GM19328 (cell line): ENCODE results near the gene VPS72.
A peak's percentile ranks its signal among the peaks of the same experiment; 100 is the strongest.

Experiments
- ATAC-seq: cut with Tn5 transposase; IDR thresholded peaks from one replicate; pipeline ENCODE4 v1.9.1; 2021; ENCODE audit warnings: mild to moderate bottlenecking, moderate library complexity; ENCODE audit not compliant: unreplicated experiment

The VPS72 gene

DNA sequence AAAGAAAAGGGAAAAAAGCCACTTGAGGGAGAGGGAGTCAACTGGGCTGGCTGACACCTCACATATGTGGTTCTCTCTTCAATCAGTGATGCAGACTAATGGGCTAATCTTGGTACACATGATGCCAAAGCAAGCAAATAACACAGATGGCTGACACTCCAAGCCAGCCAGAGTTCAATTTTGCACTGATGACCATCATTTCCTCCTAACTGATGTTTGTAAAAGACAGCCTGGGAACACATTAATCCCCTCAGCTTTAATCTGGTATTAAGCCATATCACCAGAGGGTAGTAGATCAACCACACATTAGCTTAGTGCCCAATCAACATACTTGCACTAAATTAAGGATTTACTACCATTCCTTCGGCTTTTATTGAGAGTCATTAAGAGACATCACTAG is 2.8 kb downstream of the VPS72 start:
- ATAC-seq = no peak

DNA sequence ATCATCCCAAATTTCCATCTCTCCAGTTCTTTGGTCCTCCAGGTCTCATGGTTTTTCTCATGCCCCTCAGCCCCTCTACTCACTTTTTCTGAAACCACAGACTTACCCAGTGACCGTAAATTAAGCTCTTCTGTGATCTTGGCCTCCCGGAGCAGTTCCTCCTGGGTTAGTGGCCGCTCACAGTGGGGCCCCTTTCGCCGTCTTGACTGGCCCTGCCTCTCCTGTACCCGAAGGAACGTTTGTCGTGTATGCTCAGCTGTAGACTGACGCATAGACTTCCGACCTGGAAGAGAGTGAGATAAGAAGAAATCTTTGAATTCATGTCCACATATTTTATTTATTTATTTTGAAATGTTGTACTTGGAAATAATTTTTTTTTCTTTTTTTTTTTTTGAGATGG is 5.8 kb downstream of the VPS72 start:
- ATAC-seq = no peak

DNA sequence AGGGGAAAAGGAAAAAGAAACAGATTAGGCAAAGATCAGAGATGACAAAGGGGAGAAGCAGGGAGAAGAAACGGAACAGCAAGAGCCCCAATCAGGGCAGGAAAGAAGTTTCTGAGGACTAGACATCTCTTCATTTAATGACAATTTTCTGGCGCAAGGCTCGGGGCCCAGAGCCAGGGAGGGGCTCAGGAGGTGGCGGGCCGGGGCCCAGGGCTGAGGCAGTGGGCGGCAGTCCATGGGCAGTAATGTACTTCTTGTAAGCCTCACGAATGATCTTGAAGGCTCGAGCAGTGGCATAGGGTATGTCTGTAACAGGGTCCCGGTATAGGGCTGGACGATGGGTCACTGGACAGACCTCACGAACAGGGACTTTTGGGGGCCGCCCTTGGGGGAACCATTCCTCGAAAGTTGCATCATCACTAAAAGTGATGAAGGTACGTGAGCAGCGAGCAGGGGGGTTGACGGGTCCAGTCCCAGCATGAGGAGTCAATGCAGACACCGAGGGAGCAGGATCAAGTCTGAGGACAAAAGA is 13.4 kb downstream of the VPS72 start:
- no peak for ATAC-seq

DNA sequence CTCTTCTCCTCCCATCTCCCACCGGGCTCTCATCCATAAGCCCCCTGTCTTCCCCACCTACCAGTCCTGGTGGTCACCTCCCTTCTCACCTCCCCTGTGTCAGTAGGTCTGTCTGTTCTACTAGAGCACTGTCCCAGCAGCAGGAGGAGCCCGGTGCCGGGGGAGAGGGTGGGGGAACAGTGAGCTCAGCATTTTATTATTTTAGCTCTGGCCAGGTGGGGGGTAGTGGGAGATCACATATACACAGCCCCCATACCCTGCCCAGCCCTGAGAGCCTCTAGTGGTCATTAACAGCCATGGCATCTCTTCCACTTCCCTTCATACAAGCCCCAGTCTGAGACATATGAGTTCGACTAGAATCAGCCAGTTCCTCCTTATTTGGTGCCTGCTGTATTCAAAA is 14.1 kb downstream of the VPS72 start, which contains the start of gene TMOD4:
Gene TMOD4, minus strand, starts transcription at position 119 of the 400 bp plus-strand sequence. CDS start 1,106 bp downstream, outside the sequence.
- no peak for ATAC-seq

DNA sequence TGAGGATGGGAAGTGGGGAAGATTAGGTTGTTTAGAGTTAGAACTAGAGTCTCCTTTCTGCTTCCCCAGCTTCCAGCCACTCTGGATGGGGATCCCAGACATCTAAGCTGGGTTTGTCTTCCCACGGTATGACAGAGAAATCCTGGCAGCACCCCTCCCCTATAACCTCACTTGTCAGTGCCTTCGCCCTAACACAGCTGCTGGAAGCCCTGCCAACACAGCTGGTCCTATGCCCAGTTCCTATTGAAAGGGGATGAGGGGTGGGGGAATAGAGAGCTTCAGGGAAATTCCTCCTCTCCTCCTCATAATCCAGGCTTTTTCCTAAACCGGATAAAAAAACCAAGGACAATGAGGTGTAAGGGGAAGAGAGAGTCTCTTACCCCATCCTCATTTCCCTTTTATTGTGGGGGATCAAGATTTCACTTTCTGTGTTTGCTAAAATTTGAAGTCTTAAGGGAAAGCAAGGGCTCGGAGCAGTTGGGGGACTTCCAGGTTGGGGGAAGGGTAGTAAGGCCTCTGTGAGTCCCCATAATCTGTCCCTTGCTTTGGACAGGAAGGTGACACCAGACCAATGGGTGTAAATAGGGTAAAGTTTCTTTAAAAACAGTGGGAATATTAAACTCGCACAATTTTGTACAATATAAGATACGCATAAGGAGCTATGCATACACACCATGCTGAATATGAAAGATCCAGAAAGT is 14.8 kb downstream of the VPS72 start:
- no peak for ATAC-seq

DNA sequence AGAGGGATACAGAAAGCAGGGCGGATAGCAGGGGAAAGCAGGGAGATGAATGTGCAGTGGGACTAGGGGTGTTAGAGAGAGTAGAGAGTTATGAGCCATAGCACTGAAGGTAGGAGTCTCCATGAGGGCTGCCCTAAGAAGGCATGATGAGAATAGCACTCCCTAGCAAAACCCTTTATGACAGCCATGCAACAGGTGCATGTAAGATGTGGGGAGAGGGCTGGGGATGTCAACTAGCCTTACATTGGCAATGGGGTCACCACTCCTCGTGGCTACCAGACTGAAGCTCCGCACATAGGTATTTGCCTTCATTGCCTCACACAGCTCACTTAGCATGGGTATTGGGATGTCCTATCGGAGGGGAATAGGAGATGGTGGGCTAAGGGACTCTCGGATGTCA is 18.8 kb downstream of the VPS72 start:
- no peak for ATAC-seq

DNA sequence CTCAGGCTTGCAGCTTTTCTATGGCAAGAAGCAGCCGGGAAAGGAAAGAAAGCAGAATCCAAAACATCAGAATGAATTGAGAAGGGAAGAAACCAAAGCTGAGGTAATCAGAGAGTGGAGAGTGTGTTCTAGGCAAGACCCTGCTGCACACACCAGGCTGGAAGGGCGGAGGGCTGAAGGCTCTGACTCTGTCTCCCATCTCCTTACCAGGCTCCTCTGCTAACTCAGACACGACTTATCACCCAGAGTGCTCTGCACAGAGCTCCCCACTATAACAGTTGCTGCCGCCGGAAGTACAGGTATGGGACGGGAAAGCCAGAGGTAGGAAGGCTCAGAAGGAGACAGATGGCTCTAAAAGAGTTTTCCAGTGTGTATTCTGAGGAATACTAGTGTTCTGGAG is 22.9 kb downstream of the VPS72 start:
- no peak for ATAC-seq

DNA sequence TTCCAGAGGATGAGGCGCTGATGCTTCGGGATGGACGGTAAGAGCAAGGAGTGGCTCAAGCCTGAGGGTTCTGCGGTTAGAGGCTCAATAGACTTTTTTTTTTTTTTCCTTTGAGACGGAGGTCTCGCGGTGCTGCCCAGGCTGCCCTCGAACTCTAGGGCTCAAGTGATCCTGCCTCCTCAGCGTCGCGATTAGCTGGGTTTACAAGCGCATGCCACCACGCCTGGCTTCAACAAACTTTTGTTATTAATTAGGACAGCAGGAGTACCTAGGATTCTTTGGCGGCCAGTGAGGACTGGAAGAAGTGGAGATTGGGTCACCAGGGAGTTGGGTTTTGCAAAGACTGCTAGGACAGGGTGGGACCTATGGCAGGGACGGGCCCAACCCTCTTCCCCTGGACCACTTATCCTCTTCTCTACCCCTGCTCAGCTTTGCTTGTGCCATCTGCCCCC is 23.5 kb downstream of the VPS72 start:
- no peak for ATAC-seq

DNA sequence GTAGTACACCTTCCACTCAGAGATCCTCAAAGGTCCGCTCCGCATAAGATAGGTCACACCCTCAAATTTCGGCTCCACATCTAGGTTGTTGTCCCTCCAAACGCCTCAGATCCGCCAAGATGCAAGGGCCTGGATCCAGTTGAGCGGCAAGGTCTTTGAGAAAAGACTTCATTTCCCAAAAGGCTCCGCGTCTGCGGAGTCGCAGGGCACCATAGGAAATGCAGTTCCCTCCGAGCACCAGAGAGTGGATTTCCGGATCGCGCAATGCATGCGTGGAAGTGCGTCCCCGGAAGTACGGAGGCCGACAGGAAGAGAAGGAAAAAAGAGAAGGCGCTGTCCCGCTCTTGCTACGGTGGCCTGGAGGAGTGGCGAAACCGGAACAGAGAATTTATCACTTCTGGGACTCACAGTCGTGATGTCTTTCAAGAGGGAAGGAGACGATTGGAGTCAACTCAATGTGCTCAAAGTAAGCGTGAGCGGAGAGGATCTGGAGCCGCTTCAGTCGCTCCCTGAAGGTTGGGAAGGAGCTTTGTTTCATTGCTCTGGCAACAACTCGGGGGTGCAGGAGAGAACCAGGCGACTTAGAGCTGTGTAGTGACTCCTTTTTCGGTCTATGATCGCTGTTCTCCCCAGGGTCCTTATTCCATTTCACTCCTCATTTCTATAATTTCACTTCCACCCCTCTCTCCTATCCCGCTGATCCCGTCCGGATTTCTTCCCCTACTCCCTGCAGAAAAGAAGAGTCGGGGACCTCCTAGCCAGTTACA is 24.1 kb downstream of the VPS72 start, which contains the start of the genes LYSMD1 and SCNM1:
Gene LYSMD1, minus strand, starts transcription at position 165 of the 767 bp plus-strand sequence. CDS start 644 bp downstream, outside the sequence.
Gene SCNM1, plus strand, starts transcription at position 407 of the 767 bp plus-strand sequence. Its CDS starts 9 bp downstream, at position 416.
- peak; percentile 85 for ATAC-seq

DNA sequence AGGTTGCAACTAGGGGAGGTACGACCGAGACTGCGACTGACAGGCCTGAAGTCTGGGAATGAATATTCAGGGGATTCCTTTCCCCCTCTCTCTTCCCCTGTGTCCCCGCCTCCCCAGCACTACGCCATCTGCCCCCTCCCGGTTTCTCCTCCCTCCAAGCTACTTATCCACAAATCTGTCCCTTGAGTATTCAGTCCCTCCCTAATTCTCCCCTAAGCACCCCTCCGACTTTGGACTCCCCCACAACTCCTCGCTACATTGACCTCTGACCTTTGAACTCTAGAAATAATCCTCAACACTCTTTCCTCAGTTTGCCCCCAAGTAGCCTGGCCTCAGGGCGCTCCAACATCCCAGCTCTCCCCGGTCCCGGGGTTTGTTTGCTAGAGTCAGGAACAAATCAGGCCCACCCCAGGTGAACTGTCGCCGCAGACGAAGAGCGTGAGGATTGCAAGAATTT is 24.7 kb downstream of the VPS72 start:
- no peak for ATAC-seq

DNA sequence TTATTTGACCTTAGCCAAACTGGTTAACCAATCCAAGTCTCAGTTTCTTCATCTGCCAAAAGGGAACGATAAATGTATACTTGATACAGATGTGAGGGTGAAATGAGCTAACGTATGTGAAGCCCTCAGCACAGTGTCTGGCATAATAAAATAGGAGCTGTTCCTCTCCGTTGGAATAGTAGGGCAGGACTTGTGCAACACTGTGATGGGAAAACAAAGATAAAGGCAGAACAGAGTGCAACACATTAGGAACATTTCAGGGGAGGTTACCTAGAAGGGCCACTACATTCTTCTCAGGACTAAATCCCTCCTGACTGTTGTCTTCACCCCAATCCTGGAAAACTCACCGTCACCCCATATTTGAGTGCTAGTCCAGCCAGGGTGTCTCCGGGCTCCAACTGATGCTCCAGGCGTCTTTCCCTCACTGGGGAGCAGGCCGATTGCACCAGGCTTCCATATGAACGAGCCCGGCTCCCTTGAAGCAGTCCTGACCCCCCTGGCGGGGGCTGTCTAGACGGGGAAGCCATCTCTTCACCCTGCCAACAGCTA is 25.2 kb downstream of the VPS72 start:
- no peak for ATAC-seq

DNA sequence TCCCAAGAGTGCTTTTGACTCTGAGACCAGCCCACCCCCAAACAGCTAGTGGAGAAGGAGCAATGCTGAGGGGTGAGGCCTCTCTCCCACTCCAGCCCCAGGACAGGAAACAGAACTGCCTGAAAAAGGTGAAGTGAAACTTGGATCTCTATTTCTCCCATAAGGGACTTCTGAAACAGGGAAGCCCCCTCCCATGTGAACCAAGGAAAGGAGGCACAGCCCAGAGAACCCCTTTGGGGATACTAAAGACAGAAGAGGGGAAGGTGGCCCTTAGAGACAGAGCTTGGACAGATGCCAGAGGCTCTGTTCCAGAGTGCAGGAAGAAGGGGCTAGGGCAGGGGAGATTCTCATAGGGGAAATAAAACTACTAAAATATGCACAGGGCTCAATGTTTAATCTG is 30.6 kb downstream of the VPS72 start:
- no peak for ATAC-seq

DNA sequence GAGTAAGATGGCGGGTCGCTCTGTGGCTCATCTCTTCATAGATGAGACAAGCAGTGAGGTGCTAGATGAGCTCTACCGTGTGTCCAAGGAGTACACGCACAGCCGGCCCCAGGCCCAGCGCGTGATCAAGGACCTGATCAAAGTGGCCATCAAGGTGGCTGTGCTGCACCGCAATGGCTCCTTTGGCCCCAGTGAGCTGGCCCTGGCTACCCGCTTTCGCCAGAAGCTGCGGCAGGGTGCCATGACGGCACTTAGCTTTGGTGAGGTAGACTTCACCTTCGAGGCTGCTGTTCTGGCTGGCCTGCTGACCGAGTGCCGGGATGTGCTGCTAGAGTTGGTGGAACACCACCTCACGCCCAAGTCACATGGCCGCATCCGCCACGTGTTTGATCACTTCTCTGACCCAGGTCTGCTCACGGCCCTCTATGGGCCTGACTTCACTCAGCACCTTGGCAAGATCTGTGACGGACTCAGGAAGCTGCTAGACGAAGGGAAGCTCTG is 31.2 kb downstream of the VPS72 start:
- no peak for ATAC-seq

DNA sequence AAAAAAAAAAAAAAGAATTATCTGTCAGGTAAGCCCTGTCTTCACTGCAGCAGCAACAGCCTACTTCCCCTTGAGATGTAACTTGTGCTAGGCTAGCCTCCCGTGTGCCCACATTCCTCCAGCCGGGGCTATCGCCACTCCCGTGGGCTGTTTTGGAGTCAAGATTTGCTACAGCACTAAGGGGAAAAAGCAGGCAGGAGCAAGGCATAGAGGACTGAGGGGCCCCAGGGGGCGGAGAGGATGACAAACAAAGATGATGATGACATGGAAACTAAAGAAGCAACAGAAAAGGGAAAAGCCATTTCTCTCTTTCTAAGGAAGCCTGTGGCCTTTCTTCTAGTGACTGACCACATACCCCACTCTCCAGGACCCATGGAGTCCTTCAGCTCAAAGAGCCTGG is 31.7 kb downstream of the VPS72 start:
- ATAC-seq = no peak

DNA sequence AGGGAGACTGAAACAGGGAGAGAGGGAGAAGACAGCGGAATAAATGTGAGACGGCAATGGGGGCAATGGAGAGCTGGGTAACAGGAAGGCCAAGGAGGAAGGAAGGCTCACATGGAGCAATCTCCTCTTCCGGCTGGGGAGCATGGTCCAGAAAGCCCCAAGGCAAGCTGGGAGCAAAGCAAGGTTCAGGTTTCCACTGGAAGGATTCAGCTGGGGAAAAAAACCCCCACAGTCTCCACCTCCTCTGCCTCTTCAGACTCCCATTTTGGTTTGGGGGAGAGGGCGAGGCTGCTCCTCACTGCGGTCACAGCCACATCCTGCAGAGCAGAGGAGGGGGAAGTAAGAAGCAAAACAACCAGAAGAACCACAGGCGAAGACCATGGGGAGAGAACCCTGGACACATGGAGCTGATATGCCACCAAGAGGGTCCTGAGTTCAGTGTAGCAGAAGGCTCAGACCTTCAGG is 32.9 kb downstream of the VPS72 start:
- ATAC-seq = no peak

DNA sequence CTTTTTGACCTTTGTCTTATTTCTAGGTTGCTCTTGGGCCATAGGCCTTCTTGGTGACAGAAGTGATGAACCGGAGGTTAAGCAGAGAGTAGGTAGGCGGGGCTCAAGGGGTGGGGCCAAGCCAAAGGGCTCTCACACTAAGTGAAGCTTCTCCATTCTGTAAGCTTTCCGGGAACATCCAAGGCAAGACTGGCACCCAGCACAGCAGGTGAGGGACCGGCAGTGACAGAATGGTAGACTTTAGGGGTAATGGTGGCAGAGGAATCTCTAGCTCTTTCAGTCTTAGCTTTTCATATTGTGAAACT is 33.5 kb downstream of the VPS72 start, which contains the start of gene TNFAIP8L2:
Gene TNFAIP8L2, plus strand, starts transcription at position 135 of the 305 bp plus-strand sequence. CDS start 2,049 bp downstream, outside the sequence.
- peak; percentile 50 for ATAC-seq

DNA sequence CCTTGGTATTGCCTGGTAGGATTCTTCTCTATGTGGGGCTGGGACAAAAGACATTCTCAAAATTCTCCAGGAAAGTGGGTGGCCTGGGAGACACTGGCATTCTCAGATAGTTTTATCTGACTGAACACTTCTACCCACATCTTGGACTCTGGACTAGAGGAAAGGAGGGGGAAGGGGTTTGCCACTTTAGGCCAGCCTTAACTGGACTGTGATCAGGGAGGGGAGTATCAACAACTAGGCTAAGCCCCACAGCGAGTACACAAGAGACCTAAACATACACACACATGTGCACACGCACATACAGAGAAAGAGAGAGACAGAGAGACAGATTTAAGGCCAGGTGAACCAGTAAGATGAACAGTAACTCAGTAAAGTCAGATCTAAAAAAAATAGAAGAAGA is 42.3 kb downstream of the VPS72 start:
- no peak for ATAC-seq

DNA sequence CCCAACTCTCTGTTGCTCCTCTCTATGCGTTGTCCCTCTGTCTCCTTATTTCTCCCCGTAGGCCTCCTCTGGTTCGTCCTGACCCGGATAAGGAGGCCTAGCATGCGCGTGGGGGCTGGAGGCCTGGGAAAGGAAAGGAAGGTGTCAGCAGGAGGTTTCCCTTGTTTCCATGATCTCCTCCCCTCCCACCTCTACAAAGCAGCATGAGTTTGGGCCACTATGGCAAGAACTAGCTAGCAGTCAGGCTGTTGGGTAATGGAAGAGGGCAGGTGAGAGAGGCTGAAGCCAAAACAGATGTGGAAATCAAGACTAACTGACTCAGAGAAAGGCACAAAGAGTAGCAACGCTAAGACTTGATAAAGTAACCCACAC is 42.9 kb downstream of the VPS72 start:
- no peak for ATAC-seq

DNA sequence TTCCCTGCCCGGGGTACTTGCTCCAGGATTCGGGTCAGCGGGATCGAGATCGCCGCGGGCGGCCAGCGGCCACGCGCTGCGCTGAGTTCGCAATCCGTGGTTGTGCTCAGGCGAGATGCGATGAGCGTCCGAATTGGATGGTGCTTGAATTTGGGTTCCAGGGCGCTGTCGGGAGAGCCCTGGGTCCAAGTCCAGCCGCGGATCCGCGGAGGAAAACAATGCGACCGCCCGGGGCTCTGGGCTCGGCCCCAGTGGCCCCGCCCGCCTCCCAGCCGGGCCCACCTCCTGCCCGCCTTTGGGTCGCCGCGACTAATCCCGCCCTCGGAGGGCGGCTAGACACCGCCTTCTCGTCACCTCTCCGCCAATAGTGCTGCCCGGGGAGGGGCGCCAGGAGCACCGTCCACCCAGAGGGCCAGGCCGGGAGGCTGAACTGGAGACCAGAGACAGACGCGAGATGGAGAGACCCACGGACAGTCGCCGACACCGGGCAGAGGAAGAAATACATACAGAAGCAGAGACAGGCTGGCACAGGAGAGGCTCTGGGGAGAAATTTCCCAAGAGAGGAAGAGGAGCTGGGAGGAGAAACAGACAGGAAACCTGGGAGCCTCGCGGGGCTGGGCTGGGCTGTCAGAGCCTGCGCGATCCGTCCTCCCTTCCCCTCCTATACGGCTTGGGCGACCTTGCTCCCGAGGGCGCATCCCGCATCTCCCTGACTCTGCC is 43.4 kb downstream of the VPS72 start, which contains the start of gene SEMA6C:
Gene SEMA6C, minus strand, starts transcription at position 220 of the 720 bp plus-strand sequence. CDS start 4,010 bp downstream, outside the sequence.
- peak; percentile 98 for ATAC-seq

DNA sequence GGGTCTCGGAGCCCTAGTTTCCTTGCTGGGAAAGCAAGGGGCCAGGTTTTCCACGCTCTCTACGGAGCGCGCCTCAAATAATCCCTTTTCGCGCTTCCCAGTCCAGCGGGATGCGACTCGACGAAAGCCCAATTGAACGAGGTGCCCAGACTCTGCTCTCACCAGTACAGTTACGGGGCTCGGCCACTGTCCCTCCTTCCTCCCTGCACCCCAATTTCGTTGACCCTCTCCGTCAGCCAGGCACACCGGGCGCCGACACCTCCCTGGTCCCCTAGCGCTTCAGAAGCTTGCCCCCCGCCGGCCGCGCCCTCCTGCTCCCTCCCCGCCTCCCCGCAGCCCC is 44.0 kb downstream of the VPS72 start:
- no peak for ATAC-seq
